IMR-90 (cell line): ENCODE measurements around the gene SCARF2.

Experiments used
- CEBPB ChIP-seq: IDR thresholded peaks from 2 replicates; pipeline ENCODE4 v1.6.1; 2012; ENCODE audit warnings: low read depth, low read length, improper control_type of control experiment
- RFX5 ChIP-seq: IDR thresholded peaks from 2 replicates; pipeline ENCODE4 v1.8.0; 2012; ENCODE audit warnings: low read depth, mild to moderate bottlenecking, low read length, moderate library complexity
- TF ChIP-seq, protein P1 (sequence below): conservative IDR thresholded peaks from 2 replicates; pipeline ENCODE4 v1.5.1; 2012; ENCODE audit warnings: mild to moderate bottlenecking, low read depth, low read length, improper control_type of control experiment

DNA sequence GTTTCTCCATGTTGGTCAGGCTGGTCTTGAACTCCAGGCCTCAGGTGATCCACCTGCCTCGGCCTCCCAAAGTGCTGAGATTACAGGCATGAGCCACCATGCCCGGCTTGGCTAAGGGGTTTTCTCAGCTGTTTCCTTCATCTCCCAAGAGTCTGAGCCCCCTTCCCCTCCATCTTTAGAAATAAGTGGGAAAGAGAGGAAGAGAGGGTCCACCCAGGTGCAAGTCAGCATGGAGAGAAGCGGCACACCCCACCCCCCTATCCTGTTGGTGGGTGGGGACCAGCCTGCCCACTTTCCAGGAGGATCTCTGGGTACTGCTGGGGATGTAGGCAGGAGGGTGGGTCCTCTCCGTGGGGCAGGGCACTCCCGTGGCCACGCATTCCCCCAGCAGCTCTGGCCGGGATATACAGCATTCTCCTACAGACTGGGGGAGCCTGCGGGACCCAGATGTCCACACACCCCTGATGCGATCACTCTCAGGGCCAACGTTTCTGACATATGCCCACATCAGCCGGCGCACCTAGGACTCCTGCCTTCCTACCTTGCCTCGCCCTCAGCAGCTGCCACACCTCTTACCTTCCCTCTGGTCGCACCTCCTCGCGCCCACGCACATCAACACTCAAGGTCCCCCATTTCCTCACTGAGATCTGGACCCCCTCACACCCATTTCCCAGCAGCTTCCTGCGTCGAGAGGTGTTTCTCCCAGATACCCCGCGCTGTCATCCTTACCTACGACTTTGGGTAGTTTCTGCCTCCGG lies 8.9 kb downstream of the SCARF2 start:
- TF ChIP-seq CEBPB (no peak), RFX5 (no peak)
- TF ChIP-seq, protein P1, sequence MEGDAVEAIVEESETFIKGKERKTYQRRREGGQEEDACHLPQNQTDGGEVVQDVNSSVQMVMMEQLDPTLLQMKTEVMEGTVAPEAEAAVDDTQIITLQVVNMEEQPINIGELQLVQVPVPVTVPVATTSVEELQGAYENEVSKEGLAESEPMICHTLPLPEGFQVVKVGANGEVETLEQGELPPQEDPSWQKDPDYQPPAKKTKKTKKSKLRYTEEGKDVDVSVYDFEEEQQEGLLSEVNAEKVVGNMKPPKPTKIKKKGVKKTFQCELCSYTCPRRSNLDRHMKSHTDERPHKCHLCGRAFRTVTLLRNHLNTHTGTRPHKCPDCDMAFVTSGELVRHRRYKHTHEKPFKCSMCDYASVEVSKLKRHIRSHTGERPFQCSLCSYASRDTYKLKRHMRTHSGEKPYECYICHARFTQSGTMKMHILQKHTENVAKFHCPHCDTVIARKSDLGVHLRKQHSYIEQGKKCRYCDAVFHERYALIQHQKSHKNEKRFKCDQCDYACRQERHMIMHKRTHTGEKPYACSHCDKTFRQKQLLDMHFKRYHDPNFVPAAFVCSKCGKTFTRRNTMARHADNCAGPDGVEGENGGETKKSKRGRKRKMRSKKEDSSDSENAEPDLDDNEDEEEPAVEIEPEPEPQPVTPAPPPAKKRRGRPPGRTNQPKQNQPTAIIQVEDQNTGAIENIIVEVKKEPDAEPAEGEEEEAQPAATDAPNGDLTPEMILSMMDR = no peak
